Superior temporal gyrus (tissue), 1 donor: ENCODE data around the gene CACNA1S.

Source experiments
- DNase-seq: peaks from one replicate; pipeline ENCODE4 v3.0.0-alpha.2; 2016; ENCODE audit errors: extremely low spot score

Gene CACNA1S

GRCh38 chr1:201013991-201014815 lies 98.0 kb downstream of the CACNA1S start:
- peak; percentile 70 for DNase-seq

DNA sequence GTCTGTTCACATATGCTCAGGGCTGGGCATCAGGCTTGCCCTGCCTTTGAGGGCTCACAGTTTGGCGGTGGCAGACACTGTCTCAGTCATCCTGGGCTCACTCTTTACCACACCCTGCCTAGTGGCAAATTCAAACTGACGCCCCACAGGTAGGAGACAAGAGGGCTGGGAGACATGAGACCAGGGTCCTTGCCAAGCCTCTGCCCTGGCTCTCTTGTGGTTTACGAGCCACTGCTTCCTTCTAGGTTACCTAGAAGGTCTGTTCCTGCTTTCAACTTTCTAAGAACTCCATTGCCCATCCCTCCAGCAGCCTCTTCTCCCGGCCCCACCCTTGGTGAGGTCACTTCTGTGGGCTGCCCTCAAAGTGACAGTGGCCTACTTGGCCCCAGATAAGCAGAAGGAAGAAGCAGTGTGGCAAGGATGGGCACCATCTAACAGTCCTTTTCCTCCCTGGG lies 99.2 kb downstream of the CACNA1S start:
- DNase-seq: no peak

GRCh38 chr1:201011616-201012015 lies 100.6 kb downstream of the CACNA1S start:
- DNase-seq: no peak

- DNase-seq: peak; percentile 45
Measured at GRCh38 chr1:201009962-201010645, 102.1 kb downstream of the CACNA1S start.

- DNase-seq: no peak
Measured at GRCh38 chr1:201008666-201009360, 103.4 kb downstream of the CACNA1S start.

- no peak for DNase-seq
Measured at GRCh38 chr1:201007481-201007880, 104.7 kb downstream of the CACNA1S start.

DNA sequence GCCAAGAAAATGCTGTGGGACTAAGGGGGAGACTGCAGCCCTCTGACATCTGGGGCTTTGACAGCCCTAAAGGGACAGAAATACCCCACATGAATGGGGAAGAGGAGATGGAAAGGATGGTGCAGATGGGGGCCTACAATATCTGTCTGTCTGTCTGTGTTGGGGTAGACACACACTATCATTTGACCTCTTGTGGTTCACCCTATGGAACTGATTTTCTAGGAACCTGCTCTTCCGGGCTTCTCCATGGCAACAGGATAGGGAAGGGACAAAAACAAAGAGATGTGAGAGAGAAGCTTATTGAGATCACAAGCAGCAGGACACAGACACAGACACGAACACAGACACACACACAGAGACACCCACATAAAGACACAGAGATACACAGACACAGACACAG lies 105.8 kb downstream of the CACNA1S start:
- DNase-seq: no peak

GRCh38 chr1:201004732-201005131 lies 107.5 kb downstream of the CACNA1S start:
- DNase-seq: no peak

DNA sequence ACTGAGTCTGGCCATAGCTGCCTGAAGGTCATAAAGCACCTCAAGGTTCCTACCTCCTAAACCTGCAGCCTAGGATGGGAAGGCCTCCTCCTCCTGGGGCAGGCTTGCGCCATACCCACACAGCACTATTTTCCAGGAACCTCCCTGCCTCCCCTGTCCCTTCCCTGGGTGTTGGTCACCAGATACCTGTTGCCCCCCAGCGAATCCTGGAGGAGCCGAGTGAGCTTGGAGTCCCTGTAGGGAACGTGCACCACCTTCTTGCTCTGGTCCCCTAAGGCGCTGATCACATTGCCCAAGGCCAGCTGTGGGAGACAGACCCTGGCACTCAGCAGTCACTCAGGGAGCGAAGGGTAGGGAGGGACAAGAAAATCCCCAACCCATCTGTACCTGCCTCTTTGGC lies 108.1 kb downstream of the CACNA1S start:
- no peak for DNase-seq

DNA sequence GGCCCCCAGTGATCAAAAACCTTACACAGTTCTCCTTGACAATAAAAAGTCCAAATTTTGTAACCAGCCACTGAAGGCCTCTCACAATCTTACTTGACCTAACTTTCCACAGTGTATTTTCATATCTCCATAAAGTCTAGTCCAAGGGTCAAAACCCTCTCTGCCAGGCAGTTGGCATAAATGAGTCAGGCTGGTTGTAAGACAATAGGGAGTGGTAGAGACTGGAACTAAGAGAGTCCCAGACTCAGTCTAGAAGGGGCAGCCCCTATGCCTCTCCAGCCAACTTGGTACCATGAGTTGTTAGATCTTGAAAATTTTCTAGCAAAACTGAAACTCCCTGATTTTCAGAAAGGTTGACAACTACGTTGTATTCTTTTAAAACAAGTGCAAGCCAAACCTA lies 109.7 kb downstream of the CACNA1S start:
- no peak for DNase-seq

- no peak for DNase-seq
Measured at GRCh38 chr1:201001962-201002361, 110.3 kb downstream of the CACNA1S start.

GRCh38 chr1:201000391-201000790 lies 111.8 kb downstream of the CACNA1S start:
- no peak for DNase-seq

- no peak for DNase-seq
Measured at GRCh38 chr1:200999667-201000066, 112.6 kb downstream of the CACNA1S start.

- no peak for DNase-seq
Measured at GRCh38 chr1:200998323-200998722, 113.9 kb downstream of the CACNA1S start.

GRCh38 chr1:200992382-200993048 lies 119.7 kb downstream of the CACNA1S start:
- DNase-seq: no peak

DNA sequence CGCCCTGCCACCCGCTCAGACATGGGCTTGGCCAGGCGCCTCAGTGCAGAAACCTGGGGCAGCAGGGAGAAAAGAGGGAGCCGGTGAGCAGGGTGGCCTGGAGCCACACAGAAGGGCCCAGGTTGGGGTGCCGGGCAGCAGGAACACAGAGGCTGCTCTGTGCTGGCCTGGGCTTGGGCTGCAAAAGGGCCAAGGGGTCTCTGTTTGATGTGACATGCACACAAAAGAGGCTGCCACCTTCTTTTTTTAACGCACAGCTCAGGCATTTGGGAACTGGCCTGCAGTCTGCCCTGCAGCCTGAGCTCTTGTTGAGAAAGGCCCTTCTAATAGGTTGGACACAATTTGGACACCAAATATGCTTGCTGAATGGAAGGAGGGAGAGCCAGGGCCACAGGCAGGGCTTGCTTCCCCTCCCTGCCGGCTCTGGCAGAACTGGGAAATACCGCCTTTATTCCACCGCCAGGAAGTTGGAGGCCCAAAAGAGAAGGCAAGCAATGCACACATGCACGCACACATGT lies 121.1 kb downstream of the CACNA1S start:
- no peak for DNase-seq

GRCh38 chr1:200990114-200990513 lies 122.1 kb downstream of the CACNA1S start:
- no peak for DNase-seq
